Superior temporal gyrus (tissue), 1 donor: ENCODE results near the gene RBFOX2.

Experiments used
- DNase-seq: peaks from one replicate; pipeline ENCODE4 v3.0.0-alpha.2; 2016; ENCODE audit errors: extremely low spot score

RBFOX2 gene

DNA sequence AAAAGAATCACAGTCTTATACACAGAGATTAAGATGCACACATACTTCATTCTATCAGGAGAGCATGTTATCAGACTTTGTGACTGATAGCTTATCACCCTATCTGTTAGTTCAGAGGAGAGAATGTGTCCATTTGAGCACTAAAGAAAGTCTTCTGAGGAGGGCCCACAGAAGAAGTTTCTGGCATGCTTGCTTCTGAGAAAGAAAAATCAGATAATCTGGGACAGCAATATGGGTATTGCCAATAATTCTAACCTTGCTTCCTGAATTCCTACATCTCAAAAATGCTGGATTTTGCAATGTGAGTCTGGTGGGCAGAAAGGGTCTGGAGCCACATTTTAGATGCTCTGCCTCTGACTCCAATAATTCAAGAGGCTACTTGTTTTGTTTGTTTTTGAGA lies 128.9 kb downstream of the RBFOX2 start:
- no peak for DNase-seq

DNA sequence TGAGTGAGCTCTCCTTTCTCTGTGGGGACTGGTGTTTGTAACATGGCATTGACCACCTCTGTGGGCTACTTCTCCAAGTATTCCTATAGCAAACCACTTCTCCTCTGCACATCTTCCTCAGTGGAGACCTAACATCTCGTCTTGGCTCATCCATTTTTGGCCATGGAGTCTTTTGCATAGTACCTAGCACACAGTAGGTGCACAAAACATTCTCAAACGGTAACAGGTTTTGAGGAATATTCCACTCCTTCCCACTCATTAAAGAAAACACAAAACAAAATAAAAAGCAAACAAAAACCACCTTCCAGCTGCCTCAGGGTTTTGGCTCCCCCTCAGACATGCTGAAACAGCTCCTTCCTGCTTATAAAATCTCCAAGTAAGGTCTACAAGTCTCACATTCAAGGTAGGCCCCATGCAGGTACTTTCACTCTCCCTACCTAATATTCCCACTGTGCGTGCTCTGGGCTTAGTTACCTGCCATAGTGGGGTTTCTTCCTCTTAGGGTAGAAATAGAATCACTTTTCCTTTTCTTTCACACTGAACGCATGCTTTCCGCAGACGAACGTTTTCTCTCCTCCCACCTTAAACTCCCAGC lies 132.4 kb downstream of the RBFOX2 start:
- DNase-seq: no peak

DNA sequence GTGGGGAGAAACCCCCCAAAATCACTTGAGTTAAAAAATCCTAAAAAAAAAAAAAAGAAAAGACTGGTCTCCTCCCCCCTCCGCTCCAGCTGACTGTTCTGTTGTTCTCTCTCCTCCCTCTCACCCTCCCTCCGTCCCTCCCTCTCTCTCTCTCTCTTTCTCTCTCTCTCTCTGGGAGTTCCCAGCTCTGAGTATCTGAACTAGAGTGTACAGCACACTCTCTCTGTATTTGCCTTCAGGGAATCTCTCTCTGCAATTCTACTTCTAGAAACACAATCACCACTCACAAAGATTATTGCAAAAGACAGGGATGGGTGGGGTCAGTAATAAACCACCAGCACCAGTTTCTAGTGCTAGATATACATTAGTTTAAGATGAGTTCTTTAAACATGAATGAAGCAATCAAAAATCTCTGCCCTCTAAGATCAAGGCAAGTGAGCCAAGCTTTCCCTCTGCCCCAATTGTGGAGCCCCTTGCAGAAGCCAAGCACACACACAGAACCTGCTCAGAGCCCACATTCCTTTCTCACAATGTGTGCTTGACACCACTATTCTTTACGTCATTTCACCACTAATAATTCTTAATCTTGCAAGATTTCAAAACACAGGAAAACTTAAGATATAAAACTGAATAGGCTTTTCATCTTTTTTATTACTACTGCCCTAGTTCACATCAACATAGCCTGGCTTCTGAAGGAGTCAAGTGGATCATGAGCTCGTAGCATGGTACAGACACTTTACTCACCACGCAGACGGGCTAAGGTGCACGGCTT lies 133.5 kb downstream of the RBFOX2 start:
- DNase-seq: peak; percentile 70

DNA sequence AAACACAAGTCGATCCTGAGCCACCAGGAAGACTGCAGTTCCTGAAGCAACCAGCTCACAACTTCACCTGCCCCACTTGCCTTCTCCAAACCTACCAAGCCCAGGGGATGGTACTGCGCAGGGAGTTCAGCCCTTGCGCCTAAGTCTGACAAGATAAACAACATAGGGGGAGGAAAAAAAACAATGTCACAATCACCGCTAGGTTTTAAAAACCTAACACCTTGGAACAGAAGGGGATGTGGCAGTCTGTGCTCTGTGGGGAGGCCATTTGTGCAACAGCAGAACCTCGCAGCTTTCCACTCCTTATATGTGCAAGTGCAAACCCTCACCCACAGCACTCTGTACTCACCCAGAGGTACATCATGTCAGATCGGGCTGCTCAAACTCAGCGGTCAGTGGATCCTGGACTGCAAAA lies 134.2 kb downstream of the RBFOX2 start:
- DNase-seq: no peak

DNA sequence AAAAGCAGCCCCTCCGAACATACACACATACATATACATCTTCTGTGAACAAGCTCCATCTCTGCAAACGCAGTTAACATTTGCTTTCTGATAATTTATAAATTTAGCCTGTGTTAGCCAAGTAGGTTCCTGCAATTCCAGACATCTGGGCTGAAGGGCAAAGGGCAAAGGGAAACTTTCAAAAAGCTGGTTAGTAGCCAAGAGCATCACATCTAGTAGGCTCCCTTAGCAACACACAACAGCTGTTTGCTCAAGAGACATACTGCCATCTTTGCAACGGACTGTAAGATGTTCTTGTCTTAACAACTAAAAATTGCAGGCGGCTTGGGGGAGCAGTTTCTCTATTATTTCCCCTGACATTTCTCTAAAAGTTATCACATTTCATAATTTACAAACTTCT lies 134.9 kb downstream of the RBFOX2 start:
- DNase-seq: no peak

DNA sequence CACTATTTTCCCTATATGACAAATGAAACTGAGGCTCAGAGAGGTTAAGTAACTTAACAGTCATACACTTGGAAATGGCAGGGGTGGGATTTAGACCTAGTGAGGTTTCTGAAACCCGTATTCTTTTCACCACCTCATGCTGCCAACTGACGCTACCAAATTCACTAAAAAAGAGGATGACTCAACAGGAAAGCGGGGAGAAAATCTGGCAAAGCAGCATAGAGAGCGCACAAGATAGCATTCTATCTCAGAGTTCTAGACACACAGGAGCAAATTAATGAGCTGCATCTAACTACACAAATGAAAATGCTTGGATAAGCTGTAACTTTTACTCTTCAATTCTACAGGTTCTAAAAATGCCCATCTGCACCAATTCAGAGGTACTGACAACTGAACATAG lies 136.4 kb downstream of the RBFOX2 start:
- DNase-seq: peak; percentile 66

DNA sequence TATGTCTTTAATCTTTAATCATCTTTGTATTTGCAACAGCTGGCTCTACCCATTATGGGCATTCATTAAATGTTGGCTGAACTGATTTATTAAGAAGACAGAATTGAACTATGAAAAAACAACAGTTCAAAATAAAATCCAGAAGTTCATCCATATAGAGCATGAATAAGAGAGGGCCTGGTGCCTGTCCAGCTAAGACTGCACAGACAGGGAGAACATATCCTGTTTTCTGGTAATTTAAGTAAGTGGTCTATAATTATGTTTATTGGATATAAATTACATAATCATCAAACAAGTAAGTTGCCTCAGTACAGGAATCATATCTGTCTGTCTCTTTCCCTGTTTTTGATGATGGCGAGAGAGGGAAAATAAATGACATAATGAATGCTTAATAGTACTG lies 137.2 kb downstream of the RBFOX2 start:
- DNase-seq: no peak

DNA sequence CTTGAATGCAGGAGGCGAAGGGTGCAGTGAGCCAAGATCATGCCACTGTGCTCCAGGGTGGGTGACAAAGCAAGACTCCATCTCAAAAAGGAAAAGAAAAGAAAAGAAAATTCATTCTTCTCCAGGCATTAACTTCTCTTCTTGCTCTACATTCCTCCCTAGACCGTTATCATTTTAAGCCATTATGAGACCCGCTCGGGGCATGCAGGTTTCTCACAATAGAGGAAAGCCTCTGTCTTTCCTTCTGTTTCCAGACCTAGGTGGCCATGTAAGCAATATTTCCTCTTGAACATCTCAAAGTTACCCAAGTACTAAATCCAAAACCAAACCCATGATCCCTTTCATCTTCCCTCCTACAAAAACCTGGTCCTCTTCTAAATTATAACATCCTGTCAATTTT lies 139.6 kb downstream of the RBFOX2 start:
- DNase-seq: no peak

DNA sequence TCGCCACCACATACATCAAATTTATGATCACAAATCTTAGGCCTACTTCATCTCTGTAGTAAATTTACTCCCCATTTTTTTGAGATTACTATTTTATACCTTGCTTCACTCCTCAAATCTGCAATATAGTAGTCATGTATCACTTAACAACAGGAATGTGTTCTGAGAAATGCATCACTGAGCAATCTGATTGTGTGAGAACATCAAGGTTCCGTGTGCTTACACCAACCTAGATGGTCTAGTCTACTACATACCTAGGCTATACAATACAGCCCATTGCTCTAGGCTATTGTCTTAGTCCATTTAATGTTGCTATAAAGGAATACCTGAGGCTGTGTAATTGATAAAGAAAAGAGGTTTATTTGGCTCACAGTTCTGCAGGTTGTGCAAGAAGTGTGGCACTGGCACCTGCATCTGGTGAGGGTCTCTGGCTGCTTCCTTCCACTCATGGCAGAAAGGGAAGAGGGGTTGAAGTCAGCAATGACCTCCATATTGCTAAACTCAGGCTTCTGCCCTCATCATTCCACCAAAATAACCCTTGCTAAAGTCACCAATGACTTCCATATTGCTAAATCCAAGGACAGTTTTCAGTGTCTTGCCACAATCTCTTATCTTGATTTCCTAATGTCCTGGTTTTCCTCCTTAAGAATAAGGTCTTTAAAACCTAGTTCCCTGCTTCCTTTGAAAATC lies 140.3 kb downstream of the RBFOX2 start:
- DNase-seq: no peak

DNA sequence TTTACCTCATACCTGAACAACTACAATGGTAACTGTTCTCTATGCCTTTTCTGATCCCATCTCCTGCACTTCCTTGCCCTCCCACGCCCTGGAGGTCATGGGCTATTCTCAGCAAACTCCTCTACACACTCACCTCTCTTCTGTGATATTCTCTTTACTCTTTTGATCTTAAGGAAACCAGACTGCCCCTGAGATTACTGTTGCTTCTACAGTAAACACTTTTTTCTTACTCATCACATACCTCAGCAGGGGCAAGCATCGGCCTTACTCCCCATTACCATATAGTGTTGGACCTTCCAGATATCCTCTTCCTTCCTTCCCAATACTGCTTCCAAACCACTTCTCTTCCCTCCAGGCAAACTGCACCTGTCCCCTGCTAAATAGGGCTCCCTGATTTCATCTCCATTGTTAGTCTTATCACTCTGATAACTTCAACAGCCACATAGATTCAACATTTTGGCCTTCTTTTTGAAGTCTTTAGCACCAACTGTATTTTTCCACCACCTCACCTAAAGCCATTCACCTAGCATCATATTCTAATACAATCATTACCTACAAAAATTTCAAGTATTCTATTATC lies 141.2 kb downstream of the RBFOX2 start:
- no peak for DNase-seq

DNA sequence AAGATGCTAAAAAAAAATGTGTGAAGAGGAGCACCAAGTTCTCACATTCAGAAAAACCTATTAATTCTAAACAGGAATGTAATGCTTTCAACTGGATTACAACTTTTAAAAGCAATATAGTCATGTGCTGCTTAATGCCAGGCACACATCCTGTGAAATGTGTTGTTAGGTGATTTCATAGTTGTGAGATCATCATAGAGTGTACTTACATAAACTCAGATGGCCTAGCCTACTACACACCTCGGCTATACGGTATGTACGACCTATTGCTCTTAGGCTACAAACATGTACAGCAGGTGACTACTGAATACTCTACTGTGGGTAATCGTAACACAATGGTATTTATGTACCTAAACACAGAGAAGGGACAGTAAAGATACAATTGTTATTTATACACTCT lies 142.3 kb downstream of the RBFOX2 start:
- DNase-seq: no peak

DNA sequence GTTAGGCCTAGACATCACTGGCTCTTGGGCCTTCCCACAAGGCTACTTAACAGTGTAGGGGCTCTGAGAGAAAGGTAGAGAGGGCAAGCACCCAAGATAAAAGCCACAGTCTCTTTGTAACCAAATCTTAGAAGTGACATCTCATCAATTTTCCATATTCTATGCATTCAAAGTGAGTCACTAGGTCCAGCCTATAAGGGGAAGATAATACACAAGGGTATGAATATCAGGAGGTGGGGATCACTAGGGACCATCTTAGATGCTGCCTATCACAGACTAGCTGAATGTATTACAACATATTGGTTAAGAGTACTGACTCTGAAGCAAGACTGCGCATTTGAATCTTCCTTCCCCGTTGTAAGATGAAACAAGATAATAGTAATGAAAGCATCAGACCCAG lies 144.1 kb downstream of the RBFOX2 start:
- no peak for DNase-seq

DNA sequence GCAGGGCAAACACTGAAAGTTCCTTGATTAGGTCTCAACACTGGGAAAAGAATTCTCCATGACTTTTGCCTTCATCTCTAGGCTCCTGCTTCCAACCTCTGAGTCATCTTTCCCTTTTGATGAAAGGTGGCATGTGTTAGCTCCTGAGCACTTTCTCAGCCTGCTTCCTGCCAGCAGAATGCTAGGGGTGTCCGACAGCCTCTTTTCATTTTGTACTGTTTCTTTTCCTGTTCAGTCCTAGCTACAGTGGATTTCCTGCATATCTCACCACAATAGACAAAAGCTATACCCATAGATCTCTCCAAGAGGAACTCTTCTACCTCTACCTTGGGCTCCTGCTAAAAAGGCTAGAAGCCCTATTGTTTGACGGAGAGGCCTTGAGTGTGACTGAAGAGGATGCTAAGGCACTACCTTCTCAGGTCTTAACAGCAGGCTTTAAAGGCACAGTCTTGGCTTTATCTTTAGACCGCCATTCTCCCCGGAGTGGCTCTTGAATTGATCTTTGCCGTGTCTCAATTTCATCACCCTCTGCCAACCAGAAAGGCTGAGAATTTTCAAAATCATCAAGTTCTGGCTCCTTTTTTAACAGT lies 145.5 kb downstream of the RBFOX2 start:
- no peak for DNase-seq

DNA sequence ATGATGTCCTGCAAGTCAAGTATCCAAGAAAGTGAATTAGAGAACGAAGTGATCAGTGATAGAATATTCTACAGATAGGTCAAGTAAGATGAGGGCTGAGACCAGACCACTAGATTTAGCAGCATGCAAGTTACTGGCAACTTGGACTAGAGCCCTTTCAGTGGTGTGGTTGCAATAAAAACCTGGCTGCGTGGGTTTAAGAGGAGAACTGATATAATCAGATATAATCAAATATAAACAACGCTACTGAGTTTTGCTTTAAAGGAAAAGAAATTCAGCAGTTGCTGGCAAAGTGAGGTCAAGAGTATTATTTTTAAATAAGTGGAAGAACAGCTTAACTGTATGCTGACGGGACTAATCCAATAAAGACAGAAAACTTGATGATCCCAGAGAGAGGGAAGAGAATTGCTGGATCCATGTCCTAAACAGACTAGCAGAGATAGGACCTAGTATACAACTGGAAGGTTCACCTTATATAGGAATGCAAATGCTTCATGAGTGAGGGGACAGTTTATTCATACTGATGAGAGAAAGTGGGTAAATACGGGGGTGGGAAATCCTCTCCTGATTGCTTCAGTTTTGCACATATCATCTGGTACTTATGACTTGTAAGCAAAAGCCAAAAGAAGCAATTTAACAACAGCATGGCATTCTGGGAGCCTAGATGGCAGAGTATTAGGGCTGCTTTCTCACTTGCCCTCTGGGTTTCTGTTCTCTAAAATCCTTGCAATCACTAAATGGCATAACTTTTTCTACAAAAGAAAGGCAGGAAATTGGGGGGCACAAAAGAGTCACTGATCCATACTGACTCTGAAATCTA lies 146.2 kb downstream of the RBFOX2 start:
- no peak for DNase-seq

DNA sequence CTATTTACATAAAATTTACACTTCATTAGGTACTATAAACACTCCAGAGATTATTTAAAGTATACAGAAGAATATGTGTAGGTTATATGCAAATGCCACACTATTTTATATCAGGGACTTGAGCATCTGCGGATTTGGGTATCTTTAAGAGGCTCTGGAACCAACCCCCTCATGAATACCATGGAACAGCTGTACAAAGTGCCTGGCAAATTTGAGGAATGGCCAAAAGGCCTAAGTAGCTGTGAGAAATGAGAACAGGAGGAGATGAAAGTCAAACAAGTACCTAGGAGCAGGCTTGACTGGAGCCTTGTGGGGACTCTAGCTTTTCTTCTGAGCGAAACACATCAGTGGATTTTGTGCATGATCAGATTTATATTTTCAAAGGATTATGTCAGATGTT lies 149.3 kb downstream of the RBFOX2 start:
- DNase-seq: no peak

DNA sequence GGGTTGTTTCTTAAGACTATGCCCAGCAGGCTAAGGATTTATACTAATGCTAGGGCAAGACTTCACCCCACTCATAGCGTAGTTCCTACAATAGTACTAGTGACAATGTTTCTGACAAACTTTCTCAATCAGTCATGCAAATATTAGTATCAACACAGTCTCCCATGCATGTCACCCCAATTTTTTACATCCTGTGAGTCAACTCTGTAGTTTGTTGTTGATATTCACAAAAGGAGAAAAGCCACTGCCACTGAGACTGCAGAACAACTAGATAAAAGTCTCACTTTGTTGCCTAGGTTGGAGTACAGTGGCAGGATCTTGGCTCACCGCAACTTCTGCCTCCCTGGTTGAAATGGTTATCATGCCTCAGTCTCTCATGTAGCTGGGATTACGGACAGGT lies 155.2 kb downstream of the RBFOX2 start:
- DNase-seq: no peak

DNA sequence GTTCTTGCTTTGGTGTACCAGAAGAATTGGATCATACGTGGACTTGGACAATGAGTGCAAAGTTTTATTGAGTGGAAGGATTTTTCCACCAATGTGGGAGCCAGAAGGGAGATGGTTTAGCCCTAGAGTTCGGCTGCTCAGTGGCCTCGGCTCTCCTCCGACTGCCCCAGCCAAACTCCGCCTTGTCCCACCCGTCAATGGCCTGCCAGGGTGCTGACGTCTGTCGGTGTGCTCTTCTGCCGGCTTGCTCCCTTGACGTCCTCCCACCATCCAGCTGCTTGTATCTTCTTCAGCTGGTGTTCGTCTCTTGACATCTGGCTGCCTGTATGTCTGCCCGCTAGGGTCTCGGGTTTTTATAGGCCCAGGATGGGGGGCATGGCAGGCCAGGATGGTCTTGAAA lies 156.2 kb downstream of the RBFOX2 start:
- DNase-seq: no peak

DNA sequence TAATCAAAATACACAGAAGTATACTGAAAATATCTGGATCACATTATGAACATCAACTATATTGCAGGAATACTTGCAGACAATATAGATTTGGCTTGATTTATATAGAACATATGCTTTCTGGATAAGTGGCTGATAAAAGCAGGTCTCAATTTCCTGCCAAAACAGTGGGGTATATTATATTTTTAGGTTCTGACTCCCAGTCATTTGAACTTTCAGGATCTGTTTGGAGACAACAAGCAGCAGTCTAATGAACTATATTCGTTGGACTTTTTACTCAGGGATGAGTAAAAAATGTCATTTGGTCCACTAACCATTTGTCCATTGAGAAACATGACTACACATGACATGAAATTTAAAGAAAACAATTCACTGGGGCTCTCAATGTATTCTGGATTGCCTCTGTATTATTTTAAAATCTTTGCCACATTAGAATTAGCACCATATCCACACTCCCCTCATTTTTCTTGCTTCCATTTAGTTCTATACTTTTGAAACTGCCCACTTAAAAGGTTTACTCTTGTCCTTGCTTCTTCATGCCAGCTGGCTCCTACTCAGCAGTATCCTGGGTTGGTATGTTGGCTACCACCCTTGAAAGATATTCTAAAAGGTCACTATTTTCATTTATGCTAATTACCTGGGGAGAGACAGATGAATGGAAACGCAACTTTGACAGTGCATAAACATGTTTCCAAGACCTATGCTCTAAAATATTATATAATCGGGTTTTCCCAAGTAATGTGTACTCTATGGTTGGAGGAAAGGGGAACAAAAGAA lies 157.9 kb downstream of the RBFOX2 start:
- DNase-seq: no peak

DNA sequence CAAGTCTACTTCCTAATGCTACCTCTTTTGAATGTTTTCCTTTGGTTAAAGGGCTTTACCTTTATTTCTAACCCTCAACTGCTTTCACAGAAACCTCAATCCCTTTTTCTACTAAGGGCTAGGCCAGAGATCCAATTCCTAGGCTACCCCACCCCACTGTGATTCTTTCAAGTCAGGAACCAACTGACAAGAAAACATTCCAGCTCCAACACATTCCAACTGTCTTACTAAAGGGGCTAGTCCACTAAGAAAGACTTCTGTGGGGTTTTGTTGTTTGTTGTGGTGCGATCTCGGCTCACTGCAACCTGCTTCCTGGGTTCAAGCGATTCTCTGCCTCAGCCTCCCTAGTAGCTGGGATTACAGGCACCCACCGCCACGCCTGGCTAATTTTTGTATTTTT lies 159.7 kb downstream of the RBFOX2 start:
- DNase-seq: no peak

DNA sequence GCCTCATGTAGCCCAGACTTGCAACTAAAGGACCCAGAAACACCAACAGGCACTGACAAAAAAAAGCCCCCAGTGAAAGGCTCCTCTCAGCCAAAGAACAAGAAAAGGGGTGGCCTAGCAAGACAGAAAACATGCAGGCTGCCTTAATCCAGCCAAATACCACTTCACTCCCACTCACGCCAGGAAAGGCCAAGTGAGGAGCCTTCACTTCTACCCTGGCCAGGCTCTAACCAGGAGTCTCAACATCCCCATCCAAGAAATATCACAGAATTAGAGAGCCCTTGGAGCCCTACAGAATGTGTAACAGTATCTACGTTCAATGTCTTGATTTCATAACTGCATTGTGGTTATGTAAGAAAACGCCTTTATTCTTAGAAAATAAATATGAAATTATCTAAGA lies 162.0 kb downstream of the RBFOX2 start:
- no peak for DNase-seq
